ENCODE data around the gene MAP2. TPM values are rescaled to one million over a fixed set of nuclear protein-coding genes. Genes with fewer than 3 reads are reported as not detected.

Gene MAP2
- total RNA-seq, 1 donor from 2014 or later, result 8.2 TPM

DNA sequence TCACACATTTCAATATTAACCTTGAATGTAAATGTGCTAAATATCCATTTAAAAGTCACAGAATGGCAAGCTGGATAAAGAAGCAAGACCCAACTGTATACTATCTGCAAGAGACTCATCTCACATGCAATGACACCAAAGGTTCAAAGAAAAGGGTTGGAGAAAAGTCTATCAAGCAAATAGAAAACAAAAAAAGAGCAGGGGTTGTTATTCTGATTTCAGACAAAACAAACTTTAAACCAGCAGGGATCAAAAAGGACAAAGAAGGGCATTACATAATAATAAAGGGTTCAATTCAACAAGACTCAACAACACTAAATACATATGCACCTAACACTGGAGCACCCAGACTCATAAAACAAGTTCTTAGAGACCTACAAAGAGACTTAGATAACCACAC is 333.3 kb downstream of the MAP2 start:
- FAIRE-seq (no peak), DNase-seq (ENCODE audit: low read depth) (no peak)
- no peaks in the 10 kb centered on the region for H3K36me3 ChIP-seq (ENCODE audit: control insufficient read depth, insufficient read depth, low read length)
- TF ChIP-seq, protein P1, sequence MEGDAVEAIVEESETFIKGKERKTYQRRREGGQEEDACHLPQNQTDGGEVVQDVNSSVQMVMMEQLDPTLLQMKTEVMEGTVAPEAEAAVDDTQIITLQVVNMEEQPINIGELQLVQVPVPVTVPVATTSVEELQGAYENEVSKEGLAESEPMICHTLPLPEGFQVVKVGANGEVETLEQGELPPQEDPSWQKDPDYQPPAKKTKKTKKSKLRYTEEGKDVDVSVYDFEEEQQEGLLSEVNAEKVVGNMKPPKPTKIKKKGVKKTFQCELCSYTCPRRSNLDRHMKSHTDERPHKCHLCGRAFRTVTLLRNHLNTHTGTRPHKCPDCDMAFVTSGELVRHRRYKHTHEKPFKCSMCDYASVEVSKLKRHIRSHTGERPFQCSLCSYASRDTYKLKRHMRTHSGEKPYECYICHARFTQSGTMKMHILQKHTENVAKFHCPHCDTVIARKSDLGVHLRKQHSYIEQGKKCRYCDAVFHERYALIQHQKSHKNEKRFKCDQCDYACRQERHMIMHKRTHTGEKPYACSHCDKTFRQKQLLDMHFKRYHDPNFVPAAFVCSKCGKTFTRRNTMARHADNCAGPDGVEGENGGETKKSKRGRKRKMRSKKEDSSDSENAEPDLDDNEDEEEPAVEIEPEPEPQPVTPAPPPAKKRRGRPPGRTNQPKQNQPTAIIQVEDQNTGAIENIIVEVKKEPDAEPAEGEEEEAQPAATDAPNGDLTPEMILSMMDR (IDR thresholded peaks at IDR 0.05; ENCODE audit: insufficient read depth, low read length, severe bottlenecking), result no peak
- no peaks in the 10 kb centered on the region for H3K27me3 ChIP-seq (ENCODE audit: control insufficient read depth, insufficient read depth, low read length)
- H3K4me3 ChIP-seq (ENCODE audit: low read depth, low read length), result no peak overlapping the region

DNA sequence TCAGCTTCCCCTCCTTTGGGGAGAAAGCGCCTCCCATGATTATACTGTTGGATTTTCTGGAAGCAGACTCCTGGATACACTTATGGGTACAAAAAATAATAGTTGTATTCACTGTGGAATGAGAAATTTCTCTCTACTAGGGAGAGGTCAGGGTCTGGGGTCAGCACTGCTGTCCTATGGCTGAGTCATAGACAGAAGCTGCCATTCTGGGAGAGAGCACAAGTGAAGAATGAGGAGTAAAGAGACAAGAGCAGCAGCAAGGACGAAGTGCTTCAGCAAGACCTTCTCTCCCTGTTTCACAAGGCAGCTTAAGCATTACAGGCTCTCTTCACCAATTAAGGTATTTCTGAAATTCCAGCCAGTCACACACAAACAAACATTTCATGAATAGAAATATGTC is 337.7 kb downstream of the MAP2 start:
- DNase-seq (ENCODE audit: low read depth), result no peak
- Histone ChIP-seq H3K4me3 (ENCODE audit: low read depth, low read length) (no peak overlapping the region), H3K36me3 (ENCODE audit: control insufficient read depth, insufficient read depth, low read length) (no peaks in the 10 kb centered on the region), H3K27me3 (ENCODE audit: control insufficient read depth, insufficient read depth, low read length) (no peaks in the 10 kb centered on the region)
- no peak for FAIRE-seq
- TF ChIP-seq, protein P1 (IDR thresholded peaks at IDR 0.05; ENCODE audit: insufficient read depth, low read length, severe bottlenecking), result no peak

DNA sequence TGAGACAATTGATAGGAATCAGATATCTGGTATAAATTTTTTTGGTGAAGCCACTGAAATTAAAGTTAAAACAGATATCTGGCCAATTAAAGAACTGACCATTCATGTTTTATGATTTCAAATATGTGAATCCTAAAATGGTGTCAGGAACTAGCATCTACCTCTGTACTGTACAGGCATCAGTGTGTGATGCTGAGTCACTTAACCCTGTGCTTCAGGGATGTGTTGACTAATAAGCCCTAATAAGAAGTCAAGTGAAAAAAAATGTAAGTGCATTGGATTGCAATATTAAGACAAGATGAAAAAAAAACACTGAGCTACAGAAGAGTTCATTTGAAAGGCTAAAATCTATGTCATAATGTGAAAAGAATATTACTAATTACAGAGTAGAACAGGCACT is 338.7 kb downstream of the MAP2 start:
- H3K36me3 ChIP-seq (ENCODE audit: control insufficient read depth, insufficient read depth, low read length), result no peaks in the 10 kb centered on the region
- no peaks in the 10 kb centered on the region for H3K27me3 ChIP-seq (ENCODE audit: control insufficient read depth, insufficient read depth, low read length)
- FAIRE-seq, result no peak
- TF ChIP-seq, protein P1 (IDR thresholded peaks at IDR 0.05; ENCODE audit: insufficient read depth, low read length, severe bottlenecking), result no peak
- DNase-seq (ENCODE audit: low read depth), result peak; percentile 67
- no peak overlapping the region for H3K4me3 ChIP-seq (ENCODE audit: low read depth, low read length)

DNA sequence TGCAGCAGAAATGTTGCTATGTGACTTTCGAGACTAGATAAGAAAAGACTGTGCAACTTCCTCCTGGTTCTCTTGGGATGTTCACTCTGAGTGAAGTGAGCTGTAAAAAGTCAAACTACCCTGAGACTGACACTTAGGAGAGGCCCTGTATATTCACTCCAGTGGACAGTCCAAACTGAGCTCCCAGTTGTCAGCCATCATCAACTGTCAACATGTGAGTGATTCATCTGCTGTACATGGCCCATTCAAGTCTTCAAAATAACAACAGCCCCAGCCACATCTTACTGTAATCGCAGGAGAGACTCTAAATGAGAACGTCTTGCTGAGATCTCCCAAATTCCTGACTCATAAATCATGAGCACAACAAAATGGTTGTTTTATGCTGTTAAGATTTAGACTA is 339.3 kb downstream of the MAP2 start:
- FAIRE-seq (no peak), DNase-seq (ENCODE audit: low read depth) (no peak)
- Histone ChIP-seq H3K27me3 (ENCODE audit: control insufficient read depth, insufficient read depth, low read length) (no peaks in the 10 kb centered on the region), H3K4me3 (ENCODE audit: low read depth, low read length) (no peak overlapping the region), H3K36me3 (ENCODE audit: control insufficient read depth, insufficient read depth, low read length) (no peaks in the 10 kb centered on the region)
- TF ChIP-seq, protein P1 (IDR thresholded peaks at IDR 0.05; ENCODE audit: insufficient read depth, low read length, severe bottlenecking), result no peak

DNA sequence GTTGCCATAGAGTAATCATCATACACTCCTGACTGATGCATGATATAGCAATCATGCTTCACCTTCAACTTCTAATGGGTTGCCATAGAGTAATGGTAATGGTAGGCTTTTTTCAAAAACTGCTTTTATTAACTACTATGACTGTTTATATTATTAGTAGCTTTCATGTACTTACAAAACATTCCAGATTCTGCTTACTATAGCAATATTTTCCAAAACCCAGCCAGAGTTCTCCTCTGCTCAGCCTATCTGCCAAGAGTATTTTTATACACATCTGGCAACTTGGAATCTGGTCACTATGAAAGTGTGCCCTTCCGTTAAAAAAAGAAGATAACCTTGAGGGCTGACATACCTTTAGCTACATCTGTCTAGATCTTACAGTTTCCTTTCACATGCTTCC is 342.8 kb downstream of the MAP2 start:
- DNase-seq (ENCODE audit: low read depth) (no peak), FAIRE-seq (no peak)
- H3K36me3 ChIP-seq (ENCODE audit: control insufficient read depth, insufficient read depth, low read length), result no peaks in the 10 kb centered on the region
- TF ChIP-seq, protein P1 (IDR thresholded peaks at IDR 0.05; ENCODE audit: insufficient read depth, low read length, severe bottlenecking), result no peak
- H3K27me3 ChIP-seq (ENCODE audit: control insufficient read depth, insufficient read depth, low read length), result no peaks in the 10 kb centered on the region
- H3K4me3 ChIP-seq (ENCODE audit: low read depth, low read length), result no peak overlapping the region

DNA sequence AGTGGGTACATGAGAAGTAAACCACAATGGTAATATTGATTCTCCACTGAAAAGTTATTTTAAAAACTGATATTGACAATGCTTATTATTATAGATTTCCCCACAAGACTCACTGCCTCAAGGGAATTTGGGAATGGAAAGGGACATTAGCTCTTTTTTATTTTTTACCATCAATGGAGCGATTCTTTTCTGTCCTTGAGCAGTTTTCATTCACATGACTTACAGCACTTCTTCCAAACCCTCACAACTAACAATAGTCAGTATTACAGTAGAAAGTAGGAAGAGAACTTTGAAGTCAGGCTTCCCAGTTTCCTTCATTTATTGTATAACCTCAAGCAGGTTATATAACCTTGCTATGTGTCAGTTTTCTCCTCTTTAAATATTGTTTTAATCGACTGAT is 343.5 kb downstream of the MAP2 start:
- DNase-seq (ENCODE audit: low read depth) (no peak), FAIRE-seq (no peak)

More for the DNA sequence above, 343.5 kb downstream of the MAP2 start:
- Histone ChIP-seq H3K36me3 (ENCODE audit: control insufficient read depth, insufficient read depth, low read length) (no peaks in the 10 kb centered on the region), H3K4me3 (ENCODE audit: low read depth, low read length) (no peak overlapping the region), H3K27me3 (ENCODE audit: control insufficient read depth, insufficient read depth, low read length) (no peaks in the 10 kb centered on the region)
- TF ChIP-seq, protein P1 (IDR thresholded peaks at IDR 0.05; ENCODE audit: insufficient read depth, low read length, severe bottlenecking), result no peak

All from bronchial epithelial cell (primary cell).